IMR-90 (cell line): Measurements from ENCODE around the gene FBLIM1. TPM values are rescaled to one million over a fixed set of nuclear protein-coding genes. Genes with fewer than 3 reads are reported as not detected.

Source experiments
- ATAC-seq: fragments of 200-7000 bp; cut with Tn5 transposase; 2 replicates; pipeline ENCODE4 v1.9.1; 2020; ENCODE audit warnings: low read depth, mild to moderate bottlenecking, moderate library complexity
- BruUV-seq: library from RNA; stranded (reverse); fragments of 400-500 nt; replicated peaks from 2 replicates; lab custom pipeline; 2021; lab: Mats Ljungman, UMichigan
- CTCF ChIA-PET: fragments of 300-600 bp; formaldehyde crosslinking; extraction: SDS; loops from one replicate; lab custom pipeline; 2021; ENCODE audit warnings: antibody characterized with exemption; lab: Yijun Ruan, JAX
- POLR2A ChIA-PET: fragments of 300-600 bp; sonication (Branson Sonifier 250); formaldehyde crosslinking; loops from one replicate; lab custom pipeline; 2022; ENCODE audit warnings: antibody characterized with exemption; ENCODE audit not compliant: unreplicated experiment; lab: Charles Lee
- DNase-seq: peaks from one replicate; pipeline ENCODE4 v3.0.0; 2013
- H2AFZ ChIP-seq: replicated peaks from 2 replicates; pipeline ENCODE3; 2013; ENCODE audit warnings: low read length, mild to moderate bottlenecking; ENCODE audit not compliant: poor library complexity
- H2AK5ac ChIP-seq: 2 replicates; pipeline ENCODE4 v1.6.1; 2013; ENCODE audit warnings: low read depth, low read length, inconsistent platforms
- H2AK9ac ChIP-seq: replicated peaks from 2 replicates; pipeline ENCODE3; 2013; ENCODE audit warnings: mild to moderate bottlenecking, low read depth, low read length, moderate library complexity; ENCODE audit not compliant: poor library complexity
- H2BK120ac ChIP-seq: 2 replicates; pipeline ENCODE4 v1.6.1; 2013; ENCODE audit warnings: low read depth, low read length, inconsistent platforms
- H2BK15ac ChIP-seq: 3 replicates; pipeline ENCODE4 v1.6.1; 2013; ENCODE audit warnings: low read depth, low read length, inconsistent platforms
- H2BK20ac ChIP-seq: 2 replicates; pipeline ENCODE4 v1.6.1; 2013; ENCODE audit warnings: low read depth, mild to moderate bottlenecking, inconsistent platforms, low read length, moderate library complexity
- H2BK5ac ChIP-seq: 2 replicates; pipeline ENCODE4 v1.6.1; 2013; ENCODE audit warnings: mild to moderate bottlenecking, low read depth, low read length, inconsistent platforms; ENCODE audit not compliant: poor library complexity, severe bottlenecking
- H3K14ac ChIP-seq: replicated peaks from 2 replicates; pipeline ENCODE4 v1.6.1; 2013; ENCODE audit warnings: low read depth, low read length, inconsistent platforms
- H3K18ac ChIP-seq: 2 replicates; pipeline ENCODE4 v1.6.1; 2013; ENCODE audit warnings: low read depth, low read length, control low read depth
- H3K23ac ChIP-seq: 2 replicates; pipeline ENCODE4 v1.6.1; 2013; ENCODE audit warnings: low read depth, low read length, inconsistent platforms
- H3K27ac ChIP-seq: 2 replicates; pipeline ENCODE4 v1.5.1; 2013; ENCODE audit warnings: mild to moderate bottlenecking, control low read depth, low read length; ENCODE audit not compliant: insufficient read depth
- H3K27me3 ChIP-seq: 2 replicates; pipeline ENCODE4 v1.6.1; 2013; ENCODE audit warnings: low read length; ENCODE audit not compliant: control insufficient read depth, insufficient read depth
- H3K36me3 ChIP-seq: 2 replicates; pipeline ENCODE4 v1.6.1; 2013; ENCODE audit warnings: low read length, mixed read lengths; ENCODE audit not compliant: control insufficient read depth, insufficient read depth
- H3K4ac ChIP-seq: 2 replicates; pipeline ENCODE4 v1.6.1; 2013; ENCODE audit warnings: low read depth, low read length, inconsistent platforms
- H3K4me1 ChIP-seq: 2 replicates; pipeline ENCODE4 v1.6.1; 2013; ENCODE audit warnings: low read length, mixed read lengths; ENCODE audit not compliant: control insufficient read depth, insufficient read depth
- H3K4me2 ChIP-seq: 2 replicates; pipeline ENCODE4 v1.6.1; 2013; ENCODE audit warnings: low read depth, mild to moderate bottlenecking, control low read depth, low read length, moderate library complexity
- H3K4me3 ChIP-seq: 2 replicates; pipeline ENCODE4 v1.5.1; 2013; ENCODE audit warnings: low read depth, mild to moderate bottlenecking, control low read depth, low read length, moderate library complexity; ENCODE audit not compliant: insufficient read depth
- H3K56ac ChIP-seq: 2 replicates; pipeline ENCODE4 v1.6.1; 2013; ENCODE audit warnings: low read length, inconsistent platforms; ENCODE audit not compliant: insufficient read depth; ENCODE audit errors: extremely low read depth
- H3K79me1 ChIP-seq, 2 experiments: 2 replicates each; pipeline ENCODE4 v1.6.1; 2013; ENCODE audit warnings: low read length in 2 of 2, inconsistent platforms in 1 of 2, low read depth in 1 of 2
- H3K9ac ChIP-seq: 2 replicates; pipeline ENCODE4 v1.6.1; 2013; ENCODE audit warnings: low read depth, low read length, control low read depth
- H3K9me1 ChIP-seq: 2 replicates; pipeline ENCODE4 v1.6.1; 2013; ENCODE audit warnings: low read length, inconsistent platforms; ENCODE audit not compliant: insufficient read depth
- H3K9me3 ChIP-seq: 2 replicates; pipeline ENCODE4 v1.6.1; 2013; ENCODE audit warnings: low read length; ENCODE audit not compliant: control insufficient read depth, insufficient read depth
- H4K20me1 ChIP-seq: 2 replicates; pipeline ENCODE4 v1.6.1; 2013; ENCODE audit warnings: low read length, inconsistent platforms; ENCODE audit not compliant: insufficient read depth
- H4K5ac ChIP-seq: 2 replicates; pipeline ENCODE4 v1.6.1; 2013; ENCODE audit warnings: mild to moderate bottlenecking, low read depth, low read length, control low read depth
- H4K8ac ChIP-seq, 2 experiments: 2 replicates each; pipeline ENCODE4 v1.6.1; 2013; ENCODE audit warnings: low read depth in 2 of 2, low read length in 2 of 2, control low read depth in 1 of 2, inconsistent platforms in 1 of 2
- H4K91ac ChIP-seq: 2 replicates; pipeline ENCODE4 v1.6.1; 2013; ENCODE audit warnings: low read depth, low read length, inconsistent platforms; ENCODE audit not compliant: insufficient read depth
- BHLHE40 ChIP-seq: fragments of 150-350 bp; IDR thresholded peaks from 2 replicates; pipeline ENCODE4 v1.6.1; 2016; ENCODE audit warnings: mild to moderate bottlenecking, low read depth, low read length
- CEBPB ChIP-seq: IDR thresholded peaks from 2 replicates; pipeline ENCODE4 v1.6.1; 2012; ENCODE audit warnings: low read depth, low read length, improper control_type of control experiment
- CHD1 ChIP-seq: IDR thresholded peaks from 2 replicates; pipeline ENCODE4 v1.6.1; 2012; ENCODE audit warnings: low read depth, low read length, improper control_type of control experiment
- FOS ChIP-seq: fragments of 150-350 bp; IDR thresholded peaks from 2 replicates; pipeline ENCODE4 v1.6.1; 2016; ENCODE audit warnings: low read depth, low read length
- MAFK ChIP-seq: IDR thresholded peaks from 2 replicates; pipeline ENCODE4 v1.6.1; 2012; ENCODE audit warnings: low read depth, low read length, improper control_type of control experiment
- MAZ ChIP-seq: IDR thresholded peaks from 2 replicates; pipeline ENCODE4 v1.6.1; 2012; ENCODE audit warnings: low read depth, mild to moderate bottlenecking, low read length, improper control_type of control experiment, moderate library complexity, borderline replicate concordance
- MXI1 ChIP-seq: IDR thresholded peaks from 2 replicates; pipeline ENCODE4 v1.6.1; 2012; ENCODE audit warnings: low read depth, mild to moderate bottlenecking, low read length, moderate library complexity, borderline replicate concordance
- NFE2L2 ChIP-seq: fragments of 150-350 bp; IDR thresholded peaks from 2 replicates; pipeline ENCODE4 v1.6.1; 2016; ENCODE audit warnings: low read depth, mild to moderate bottlenecking, low read length
- POLR2A ChIP-seq: IDR thresholded peaks from 2 replicates; pipeline ENCODE4 v1.6.1; 2012; ENCODE audit warnings: mild to moderate bottlenecking, low read depth, low read length
- RAD21 ChIP-seq: IDR thresholded peaks from 2 replicates; pipeline ENCODE4 v1.6.1; 2012; ENCODE audit warnings: low read length, improper control_type of control experiment
- RCOR1 ChIP-seq: IDR thresholded peaks from 2 replicates; pipeline ENCODE4 v1.6.1; 2012; ENCODE audit warnings: mild to moderate bottlenecking, low read length, improper control_type of control experiment; ENCODE audit not compliant: insufficient replicate concordance
- RFX5 ChIP-seq: IDR thresholded peaks from 2 replicates; pipeline ENCODE4 v1.8.0; 2012; ENCODE audit warnings: low read depth, mild to moderate bottlenecking, low read length, moderate library complexity
- SMC3 ChIP-seq: fragments of 150-350 bp; IDR thresholded peaks from 2 replicates; pipeline ENCODE4 v1.6.1; 2016; ENCODE audit warnings: low read depth, mild to moderate bottlenecking, antibody characterized with exemption, low read length, moderate library complexity
- WGBS, 2 experiments: methylation state at CpG; one replicate each; pipeline versions ENCODE4 v1.1.5 to v1.1.7; 2013; ENCODE audit warnings: missing lambda C conversion rate in 2 of 2; ENCODE audit not compliant: insufficient read length in 1 of 2; ENCODE audit errors: extremely low coverage in 2 of 2; 5-methylcytosine and 5-hydroxymethylcytosine counted together
- dilution Hi-C: fragments of 300-500 bp; cut with HindIII; formaldehyde crosslinking; loops from one replicate; pipeline ENCODE4 v1.14.3; 2018; ENCODE audit warnings: low sequenced_read_pairs; ENCODE audit not compliant: unreplicated experiment
- in situ Hi-C: fragments of 300-500 bp; cut with MboI; formaldehyde crosslinking; loops from 3 replicates; pipeline ENCODE4 v1.14.3; 2019; ENCODE audit warnings: low sequenced_read_pairs, inconsistent platforms, mixed read lengths
- intact Hi-C: fragments of 100-400 bp; cut with micrococcal nuclease; formaldehyde crosslinking; loops from 2 replicates; pipeline ENCODE4 v1.10.0; 2022
- polyA plus RNA-seq, 3 experiments: library from polyadenylated mRNA; depleted of rRNA; stranded (reverse); fragments of >200 nt; gene quantifications; 2 replicates each; pipeline ENCODE4 v1.2.3, GENCODE V29; 2012; ENCODE audit warnings: low replicate concordance in 1 of 3
- total RNA-seq: library from RNA; depleted of rRNA; stranded (reverse); fragments of >200 nt; gene quantifications from 2 replicates; pipeline ENCODE4 v1.2.3, GENCODE V29; 2012
- TF ChIP-seq, protein P1 (sequence below): conservative IDR thresholded peaks from 2 replicates; pipeline ENCODE4 v1.5.1; 2012; ENCODE audit warnings: mild to moderate bottlenecking, low read depth, low read length, improper control_type of control experiment
- TF ChIP-seq, protein P2 (sequence below): fragments of 150-350 bp; IDR thresholded peaks from 2 replicates; pipeline ENCODE4 v1.6.1; 2016; ENCODE audit warnings: low read depth, mild to moderate bottlenecking, low read length, moderate library complexity, borderline replicate concordance
- TF ChIP-seq, protein P3 (sequence below): fragments of 150-350 bp; IDR thresholded peaks from 2 replicates; pipeline ENCODE4 v1.6.1; 2017; ENCODE audit warnings: mild to moderate bottlenecking, antibody characterized with exemption, low read length, low read depth

Gene FBLIM1
- total and polyA plus RNA-seq, 2 of the 4 experiments (the other 2 are of a cell fraction) = 52.2 to 140 TPM

DNA sequence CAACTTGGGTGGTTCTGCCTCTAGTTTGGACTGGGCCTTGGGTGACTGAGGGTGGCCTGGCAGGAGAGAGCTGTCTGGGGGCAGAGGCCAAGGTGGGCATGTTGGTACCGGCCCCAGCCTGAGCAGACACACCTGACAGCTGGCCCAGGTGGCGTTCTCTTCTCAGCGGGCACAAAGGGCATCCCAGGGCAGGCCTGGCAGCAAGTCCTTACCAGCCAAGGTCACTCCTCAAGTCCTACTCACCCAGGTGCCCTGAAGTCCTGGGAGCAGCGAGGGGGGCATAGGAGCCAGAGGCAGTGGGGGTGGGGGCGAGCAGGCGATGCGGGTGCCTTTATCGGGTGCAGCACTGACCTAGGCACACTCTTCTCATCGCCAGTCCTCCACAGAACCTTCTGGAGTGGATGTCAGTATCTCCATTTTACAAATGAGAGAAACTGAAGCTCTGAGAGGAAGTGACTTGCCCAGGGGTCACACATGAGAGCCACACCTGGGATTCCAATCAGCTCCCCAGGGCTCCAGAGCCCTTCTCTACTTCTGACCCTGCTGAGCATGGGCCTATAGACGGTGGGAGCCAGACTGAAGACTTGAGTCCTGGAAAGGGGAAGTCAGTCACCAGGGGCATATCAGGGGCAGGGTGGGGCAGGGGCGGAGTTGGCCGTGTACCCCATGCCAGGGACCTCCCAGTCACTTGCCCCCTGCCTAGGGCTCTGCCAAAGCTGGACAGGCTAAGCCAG, 23.1 kb upstream of the FBLIM1 start:
- no peak for DNase-seq
- 100% methylated on average over 1 of the region's 12 CpGs; no CpG with 5 or more reads in 1 of the 2 experiments for WGBS, 2 experiments
- Histone ChIP-seq H3K9me1 (no peaks in the 10 kb centered on the region), H4K8ac (no peak overlapping the region), H3K27ac (no peak overlapping the region), H2AFZ (no peak overlapping the region), H3K23ac (no peak overlapping the region), H2BK5ac (no peak overlapping the region), H2AK5ac (no peak overlapping the region), H3K4ac (no peak overlapping the region), H3K9ac (no peak overlapping the region), H3K18ac (no peak overlapping the region), H4K91ac (no peak overlapping the region), H2BK20ac (no peak overlapping the region), H4K20me1 (no peaks in the 10 kb centered on the region; the same call in 1 of the 2 replicates), H3K4me1 (no peaks in the 10 kb centered on the region), H3K4me2 (no peak overlapping the region), H3K9me3 (no peaks in the 10 kb centered on the region), H4K5ac (no peak overlapping the region), H2BK120ac (no peak overlapping the region), H3K4me3 (no peak overlapping the region), H2BK15ac (no peak overlapping the region), H3K14ac (no peak overlapping the region), H3K27me3 (no peaks in the 10 kb centered on the region), H3K36me3 (peaks cover 47% of the 10 kb centered on the region), H2AK9ac (no peak overlapping the region), H3K79me1 (no peaks in the 10 kb centered on the region; a peak in 1 of 4 replicates), H3K56ac (no peak overlapping the region)
- no TSS peak for BruUV-seq
- intact Hi-C loops (no loop called here), dilution Hi-C loops (no loop called here), in situ Hi-C loops (no loop called here)
- ChIA-PET CTCF (no interaction called here), POLR2A (no interaction called here)
- TF ChIP-seq, protein P1, sequence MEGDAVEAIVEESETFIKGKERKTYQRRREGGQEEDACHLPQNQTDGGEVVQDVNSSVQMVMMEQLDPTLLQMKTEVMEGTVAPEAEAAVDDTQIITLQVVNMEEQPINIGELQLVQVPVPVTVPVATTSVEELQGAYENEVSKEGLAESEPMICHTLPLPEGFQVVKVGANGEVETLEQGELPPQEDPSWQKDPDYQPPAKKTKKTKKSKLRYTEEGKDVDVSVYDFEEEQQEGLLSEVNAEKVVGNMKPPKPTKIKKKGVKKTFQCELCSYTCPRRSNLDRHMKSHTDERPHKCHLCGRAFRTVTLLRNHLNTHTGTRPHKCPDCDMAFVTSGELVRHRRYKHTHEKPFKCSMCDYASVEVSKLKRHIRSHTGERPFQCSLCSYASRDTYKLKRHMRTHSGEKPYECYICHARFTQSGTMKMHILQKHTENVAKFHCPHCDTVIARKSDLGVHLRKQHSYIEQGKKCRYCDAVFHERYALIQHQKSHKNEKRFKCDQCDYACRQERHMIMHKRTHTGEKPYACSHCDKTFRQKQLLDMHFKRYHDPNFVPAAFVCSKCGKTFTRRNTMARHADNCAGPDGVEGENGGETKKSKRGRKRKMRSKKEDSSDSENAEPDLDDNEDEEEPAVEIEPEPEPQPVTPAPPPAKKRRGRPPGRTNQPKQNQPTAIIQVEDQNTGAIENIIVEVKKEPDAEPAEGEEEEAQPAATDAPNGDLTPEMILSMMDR = no peak
- TF ChIP-seq FOS (no peak), CEBPB (no peak), POLR2A (no peak), NFE2L2 (no peak), BHLHE40 (no peak), RFX5 (no peak), CHD1 (no peak), MAFK (no peak), RAD21 (no peak), MAZ (no peak), MXI1 (no peak), SMC3 (no peak), RCOR1 (no peak)
- TF ChIP-seq, protein P2, sequence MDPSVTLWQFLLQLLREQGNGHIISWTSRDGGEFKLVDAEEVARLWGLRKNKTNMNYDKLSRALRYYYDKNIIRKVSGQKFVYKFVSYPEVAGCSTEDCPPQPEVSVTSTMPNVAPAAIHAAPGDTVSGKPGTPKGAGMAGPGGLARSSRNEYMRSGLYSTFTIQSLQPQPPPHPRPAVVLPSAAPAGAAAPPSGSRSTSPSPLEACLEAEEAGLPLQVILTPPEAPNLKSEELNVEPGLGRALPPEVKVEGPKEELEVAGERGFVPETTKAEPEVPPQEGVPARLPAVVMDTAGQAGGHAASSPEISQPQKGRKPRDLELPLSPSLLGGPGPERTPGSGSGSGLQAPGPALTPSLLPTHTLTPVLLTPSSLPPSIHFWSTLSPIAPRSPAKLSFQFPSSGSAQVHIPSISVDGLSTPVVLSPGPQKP = no peak
- TF ChIP-seq, protein P3, sequence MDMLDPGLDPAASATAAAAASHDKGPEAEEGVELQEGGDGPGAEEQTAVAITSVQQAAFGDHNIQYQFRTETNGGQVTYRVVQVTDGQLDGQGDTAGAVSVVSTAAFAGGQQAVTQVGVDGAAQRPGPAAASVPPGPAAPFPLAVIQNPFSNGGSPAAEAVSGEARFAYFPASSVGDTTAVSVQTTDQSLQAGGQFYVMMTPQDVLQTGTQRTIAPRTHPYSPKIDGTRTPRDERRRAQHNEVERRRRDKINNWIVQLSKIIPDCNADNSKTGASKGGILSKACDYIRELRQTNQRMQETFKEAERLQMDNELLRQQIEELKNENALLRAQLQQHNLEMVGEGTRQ = no peak
- no peak for ATAC-seq
